ENCODE data around the gene SSC4D.
"Not testable (repeated sequence)": the region's sequence is repeated elsewhere in the genome, so short reads cannot be mapped to it uniquely, and the experiment has no call there.

Gene SSC4D

GRCh38 chr7:76428868-76429805 is 19.6 kb upstream of the SSC4D start:
- TF ChIP-seq ZFX (IDR thresholded peaks at IDR 0.05), result no peak
- no peak for TF ChIP-seq CTCF (conservative IDR thresholded peaks at IDR 0.05)
- H3K27ac ChIP-seq, result no peak overlapping the region

- TF ChIP-seq ZFX (IDR thresholded peaks at IDR 0.05) (no peak), CTCF (conservative IDR thresholded peaks at IDR 0.05) (no peak)
These were observed 18.8 kb upstream of the SSC4D start for GRCh38 chr7:76428149-76428823.

GRCh38 chr7:76427635-76428034 is 18.1 kb upstream of the SSC4D start:
- H3K27ac ChIP-seq, result no peak overlapping the region
- TF ChIP-seq ZFX (IDR thresholded peaks at IDR 0.05), result no peak
- no peak for TF ChIP-seq CTCF (conservative IDR thresholded peaks at IDR 0.05)

More at GRCh38 chr7:76428149-76428823, 18.8 kb upstream of the SSC4D start:
- H3K27ac ChIP-seq, result no peak overlapping the region

GRCh38 chr7:76426246-76426645 is 16.7 kb upstream of the SSC4D start:
- H3K27ac ChIP-seq, result no peak overlapping the region
- TF ChIP-seq ZFX (IDR thresholded peaks at IDR 0.05) (no peak), CTCF (conservative IDR thresholded peaks at IDR 0.05) (no peak)

GRCh38 chr7:76425558-76425957 is 16.1 kb upstream of the SSC4D start:
- not testable (repeated sequence) for H3K27ac ChIP-seq

GRCh38 chr7:76425156-76425555 is 15.7 kb upstream of the SSC4D start:
- no peak overlapping the region for H3K27ac ChIP-seq
- TF ChIP-seq CTCF (conservative IDR thresholded peaks at IDR 0.05) (no peak), ZFX (IDR thresholded peaks at IDR 0.05) (no peak)

GRCh38 chr7:76424413-76425111 is 15.1 kb upstream of the SSC4D start, which contains the start of gene ZP3:
Gene ZP3 (plus strand): TSS chr7:76424950. CDS start chr7:76424965, 15 bp downstream.
- no peak within 1 kb of the TSS for H3K27ac ChIP-seq
- no peak for TF ChIP-seq ZFX (IDR thresholded peaks at IDR 0.05)
- TF ChIP-seq CTCF (conservative IDR thresholded peaks at IDR 0.05), result no peak
